ENCODE data around the gene DES.

The DES gene

DNA sequence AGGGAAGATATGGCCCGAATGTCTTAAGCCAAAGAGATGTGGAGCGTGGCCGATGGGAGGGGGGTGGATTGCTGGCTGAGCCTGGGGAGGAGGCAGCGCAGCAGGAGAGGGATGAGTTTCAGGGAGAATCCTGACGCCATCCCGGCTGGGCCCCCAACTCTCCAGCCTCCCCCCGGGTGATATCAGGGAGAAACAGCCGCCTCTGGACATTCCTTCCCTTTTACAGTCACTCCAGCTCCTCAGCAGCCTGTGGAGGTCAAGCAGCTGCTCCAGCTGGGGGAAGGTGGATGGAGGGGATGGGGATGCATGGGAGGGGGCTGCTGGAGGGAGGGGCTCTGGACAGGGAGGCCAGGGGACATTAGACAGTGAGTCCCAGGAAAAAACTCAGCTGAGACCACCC is 9.5 kb upstream of the DES start:
- no peak overlapping the region for H3K27ac ChIP-seq (ENCODE audit: low read depth, low read length, severe bottlenecking)
- 90 to 100% methylated on average over 4 of the region's 8 CpGs for WGBS, 2 experiments (ENCODE audit: insufficient coverage in 2 of 2)
- H3K4me1 ChIP-seq (ENCODE audit: control insufficient read depth, insufficient read depth, low read length, poor library complexity, severe bottlenecking): peaks cover 48% of the 10 kb centered on the region
- no peak overlapping the region for H3K4me3 ChIP-seq (ENCODE audit: extremely low read depth, insufficient read depth, low read length, poor library complexity, severe bottlenecking)
- peaks cover 9% of the 10 kb centered on the region for H3K9me3 ChIP-seq (ENCODE audit: control insufficient read depth, low read length)
- H3K36me3 ChIP-seq (ENCODE audit: control insufficient read depth, insufficient read depth, low read length): no peaks in the 10 kb centered on the region

DNA sequence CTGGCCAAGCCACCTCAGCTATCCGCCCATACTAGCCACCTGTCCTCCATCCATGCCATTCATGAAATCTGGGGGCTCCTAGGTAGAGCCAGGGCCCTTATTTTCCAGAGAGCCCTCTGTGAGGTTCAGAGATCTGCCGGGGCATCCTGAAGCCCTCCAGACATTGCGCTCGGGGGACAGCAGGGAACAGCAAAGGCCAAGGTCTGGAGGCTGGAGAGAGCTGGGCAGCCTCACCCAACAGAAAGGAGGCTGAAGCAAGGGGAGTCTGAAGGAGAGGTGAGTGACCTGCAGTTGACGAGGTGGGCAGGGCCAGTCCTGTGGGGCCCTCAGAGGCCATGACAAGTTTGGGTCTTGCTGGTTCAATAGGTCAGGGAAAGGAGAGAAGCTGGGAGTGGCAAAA is 8.6 kb upstream of the DES start:
- no peak overlapping the region for H3K4me3 ChIP-seq (ENCODE audit: extremely low read depth, insufficient read depth, low read length, poor library complexity, severe bottlenecking)
- peaks cover 9% of the 10 kb centered on the region for H3K9me3 ChIP-seq (ENCODE audit: control insufficient read depth, low read length)
- no peaks in the 10 kb centered on the region for H3K36me3 ChIP-seq (ENCODE audit: control insufficient read depth, insufficient read depth, low read length)
- peaks cover 38% of the 10 kb centered on the region for H3K4me1 ChIP-seq (ENCODE audit: control insufficient read depth, insufficient read depth, low read length, poor library complexity, severe bottlenecking)
- H3K27ac ChIP-seq (ENCODE audit: low read depth, low read length, severe bottlenecking): no peak overlapping the region
- WGBS, 2 experiments (ENCODE audit: insufficient coverage in 2 of 2): 93 to 100% methylated on average over 5 of the region's 5 CpGs

DNA sequence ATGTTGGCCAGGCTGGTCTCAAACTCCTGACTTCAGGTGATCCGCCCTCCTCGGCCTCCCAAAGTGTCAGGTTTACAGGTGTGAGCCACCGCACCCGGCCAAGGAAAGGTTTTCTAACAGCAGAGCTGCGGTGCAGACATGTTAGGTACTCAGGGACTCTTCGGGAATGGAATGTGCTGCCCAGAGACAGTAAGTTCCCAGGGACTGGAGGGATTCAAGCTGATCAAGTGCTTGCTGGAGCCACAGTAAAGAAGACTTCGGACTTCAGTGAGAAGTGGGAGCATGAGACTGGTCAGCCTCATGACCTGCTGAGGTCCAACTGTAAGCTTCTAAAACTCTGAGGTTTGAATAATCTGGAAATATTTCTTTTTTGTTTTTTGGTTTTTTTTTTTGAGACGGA is 7.8 kb upstream of the DES start:
- H3K4me3 ChIP-seq (ENCODE audit: extremely low read depth, insufficient read depth, low read length, poor library complexity, severe bottlenecking): no peak overlapping the region
- WGBS, 2 experiments (ENCODE audit: insufficient coverage in 2 of 2): 94 to 95% methylated on average over 7 of the region's 8 CpGs
- peaks cover 9% of the 10 kb centered on the region for H3K9me3 ChIP-seq (ENCODE audit: control insufficient read depth, low read length)
- H3K27ac ChIP-seq (ENCODE audit: low read depth, low read length, severe bottlenecking): no peak overlapping the region
- H3K4me1 ChIP-seq (ENCODE audit: control insufficient read depth, insufficient read depth, low read length, poor library complexity, severe bottlenecking): peaks cover 31% of the 10 kb centered on the region
- H3K36me3 ChIP-seq (ENCODE audit: control insufficient read depth, insufficient read depth, low read length): no peaks in the 10 kb centered on the region

DNA sequence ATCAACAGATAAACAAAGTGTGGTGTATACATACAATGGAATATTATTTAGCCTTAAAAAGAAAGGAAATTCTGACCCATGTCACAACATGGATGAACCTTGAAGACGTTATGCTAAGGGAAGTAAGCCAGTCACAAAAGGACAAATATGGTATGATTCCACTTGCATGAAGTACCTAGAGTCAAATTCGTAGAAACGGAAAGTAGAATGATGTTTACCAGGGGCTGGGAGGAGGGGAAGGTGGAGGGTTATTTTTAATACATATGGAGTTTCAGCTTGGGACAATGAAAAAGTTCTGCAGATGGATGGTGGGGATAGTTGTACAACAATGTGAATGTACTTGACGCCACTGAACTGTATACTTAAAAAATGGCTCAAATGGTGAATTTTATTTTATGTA is 3.3 kb upstream of the DES start:
- Histone ChIP-seq H3K9me3 (ENCODE audit: control insufficient read depth, low read length) (peaks cover 9% of the 10 kb centered on the region), H3K4me3 (ENCODE audit: extremely low read depth, insufficient read depth, low read length, poor library complexity, severe bottlenecking) (no peak overlapping the region), H3K27ac (ENCODE audit: low read depth, low read length, severe bottlenecking) (no peak overlapping the region), H3K4me1 (ENCODE audit: control insufficient read depth, insufficient read depth, low read length, poor library complexity, severe bottlenecking) (peaks cover 19% of the 10 kb centered on the region), H3K36me3 (ENCODE audit: control insufficient read depth, insufficient read depth, low read length) (no peaks in the 10 kb centered on the region)
- 89 to 100% methylated on average over 3 of the region's 4 CpGs for WGBS, 2 experiments (ENCODE audit: insufficient coverage in 2 of 2)

- no peak overlapping the region for H3K4me3 ChIP-seq (ENCODE audit: extremely low read depth, insufficient read depth, low read length, poor library complexity, severe bottlenecking)
- no peaks in the 10 kb centered on the region for H3K36me3 ChIP-seq (ENCODE audit: control insufficient read depth, insufficient read depth, low read length)
- WGBS, 2 experiments (ENCODE audit: insufficient coverage in 2 of 2): 71 to 93% methylated on average over 3 to 4 of the region's 5 CpGs
- peaks cover 19% of the 10 kb centered on the region for H3K4me1 ChIP-seq (ENCODE audit: control insufficient read depth, insufficient read depth, low read length, poor library complexity, severe bottlenecking)
- peaks cover 9% of the 10 kb centered on the region for H3K9me3 ChIP-seq (ENCODE audit: control insufficient read depth, low read length)
- no peak overlapping the region for H3K27ac ChIP-seq (ENCODE audit: low read depth, low read length, severe bottlenecking)
Observed at GRCh38 chr2:219415580-219416234, 2.5 kb upstream of the DES start.

GRCh38 chr2:219416235-219416602 is 2.0 kb upstream of the DES start:
- WGBS, 2 experiments (ENCODE audit: insufficient coverage in 2 of 2): 0 to 10% methylated on average over 1 of the region's 3 CpGs
- Histone ChIP-seq H3K9me3 (ENCODE audit: control insufficient read depth, low read length) (peaks cover 9% of the 10 kb centered on the region), H3K4me1 (ENCODE audit: control insufficient read depth, insufficient read depth, low read length, poor library complexity, severe bottlenecking) (peaks cover 19% of the 10 kb centered on the region), H3K27ac (ENCODE audit: low read depth, low read length, severe bottlenecking) (no peak overlapping the region), H3K36me3 (ENCODE audit: control insufficient read depth, insufficient read depth, low read length) (no peaks in the 10 kb centered on the region), H3K4me3 (ENCODE audit: extremely low read depth, insufficient read depth, low read length, poor library complexity, severe bottlenecking) (no peak overlapping the region)

- H3K36me3 ChIP-seq (ENCODE audit: control insufficient read depth, insufficient read depth, low read length): no peaks in the 10 kb centered on the region
- H3K4me1 ChIP-seq (ENCODE audit: control insufficient read depth, insufficient read depth, low read length, poor library complexity, severe bottlenecking): peaks cover 19% of the 10 kb centered on the region
- H3K4me3 ChIP-seq (ENCODE audit: extremely low read depth, insufficient read depth, low read length, poor library complexity, severe bottlenecking): no peak overlapping the region
- H3K27ac ChIP-seq (ENCODE audit: low read depth, low read length, severe bottlenecking): no peak overlapping the region
- H3K9me3 ChIP-seq (ENCODE audit: control insufficient read depth, low read length): peaks cover 4% of the 10 kb centered on the region
- WGBS, 2 experiments (ENCODE audit: insufficient coverage in 2 of 2): 83 to 90% methylated on average over 2 of the region's 4 CpGs
Observed at GRCh38 chr2:219416938-219417337, 1.2 kb upstream of the DES start.

DNA sequence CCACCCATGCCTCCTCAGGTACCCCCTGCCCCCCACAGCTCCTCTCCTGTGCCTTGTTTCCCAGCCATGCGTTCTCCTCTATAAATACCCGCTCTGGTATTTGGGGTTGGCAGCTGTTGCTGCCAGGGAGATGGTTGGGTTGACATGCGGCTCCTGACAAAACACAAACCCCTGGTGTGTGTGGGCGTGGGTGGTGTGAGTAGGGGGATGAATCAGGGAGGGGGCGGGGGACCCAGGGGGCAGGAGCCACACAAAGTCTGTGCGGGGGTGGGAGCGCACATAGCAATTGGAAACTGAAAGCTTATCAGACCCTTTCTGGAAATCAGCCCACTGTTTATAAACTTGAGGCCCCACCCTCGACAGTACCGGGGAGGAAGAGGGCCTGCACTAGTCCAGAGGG is 803 bp upstream of the DES start:
- no peaks in the 10 kb centered on the region for H3K36me3 ChIP-seq (ENCODE audit: control insufficient read depth, insufficient read depth, low read length)
- 78 to 92% methylated on average over 4 to 5 of the region's 9 CpGs for WGBS, 2 experiments (ENCODE audit: insufficient coverage in 2 of 2)
- peaks cover 3% of the 10 kb centered on the region for H3K9me3 ChIP-seq (ENCODE audit: control insufficient read depth, low read length)
- peaks cover 19% of the 10 kb centered on the region for H3K4me1 ChIP-seq (ENCODE audit: control insufficient read depth, insufficient read depth, low read length, poor library complexity, severe bottlenecking)
- no peak overlapping the region for H3K27ac ChIP-seq (ENCODE audit: low read depth, low read length, severe bottlenecking)
- no peak overlapping the region for H3K4me3 ChIP-seq (ENCODE audit: extremely low read depth, insufficient read depth, low read length, poor library complexity, severe bottlenecking)

DNA sequence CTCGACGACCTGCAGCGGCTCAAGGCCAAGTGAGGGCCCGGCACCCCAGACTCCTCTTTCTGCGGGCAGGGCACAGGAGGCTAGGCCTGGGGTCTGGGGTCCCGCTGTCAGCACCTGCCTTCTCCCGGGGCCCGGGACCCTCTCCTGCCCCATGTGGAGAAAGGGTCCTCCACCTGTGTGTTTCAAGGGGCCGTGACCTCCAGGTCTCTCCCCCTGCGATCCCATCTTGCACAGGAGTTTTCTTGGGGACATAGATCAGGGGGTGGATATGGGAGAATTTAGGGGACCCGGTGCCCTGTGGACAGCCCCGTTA is 791 bp downstream of the DES start:
- Histone ChIP-seq H3K36me3 (ENCODE audit: control insufficient read depth, insufficient read depth, low read length) (no peaks in the 10 kb centered on the region), H3K4me1 (ENCODE audit: control insufficient read depth, insufficient read depth, low read length, poor library complexity, severe bottlenecking) (peaks cover 19% of the 10 kb centered on the region), H3K9me3 (ENCODE audit: control insufficient read depth, low read length) (no peaks in the 10 kb centered on the region), H3K4me3 (ENCODE audit: extremely low read depth, insufficient read depth, low read length, poor library complexity, severe bottlenecking) (no peak overlapping the region), H3K27ac (ENCODE audit: low read depth, low read length, severe bottlenecking) (no peak overlapping the region)
- 92 to 96% methylated on average over 9 to 12 of the region's 12 CpGs for WGBS, 2 experiments (ENCODE audit: insufficient coverage in 2 of 2)

- H3K27ac ChIP-seq (ENCODE audit: low read depth, low read length, severe bottlenecking): no peak overlapping the region
- H3K9me3 ChIP-seq (ENCODE audit: control insufficient read depth, low read length): no peaks in the 10 kb centered on the region
- no peak overlapping the region for H3K4me3 ChIP-seq (ENCODE audit: extremely low read depth, insufficient read depth, low read length, poor library complexity, severe bottlenecking)
- H3K4me1 ChIP-seq (ENCODE audit: control insufficient read depth, insufficient read depth, low read length, poor library complexity, severe bottlenecking): peaks cover 19% of the 10 kb centered on the region
- 82 to 100% methylated on average over 4 to 7 of the region's 9 CpGs for WGBS, 2 experiments (ENCODE audit: insufficient coverage in 2 of 2)
- no peaks in the 10 kb centered on the region for H3K36me3 ChIP-seq (ENCODE audit: control insufficient read depth, insufficient read depth, low read length)
Observed at GRCh38 chr2:219419331-219420197, 1.4 kb downstream of the DES start.

GRCh38 chr2:219420687-219421086 is 2.5 kb downstream of the DES start:
- WGBS, 2 experiments (ENCODE audit: insufficient coverage in 2 of 2): 94 to 97% methylated on average over 8 of the region's 8 CpGs
- H3K36me3 ChIP-seq (ENCODE audit: control insufficient read depth, insufficient read depth, low read length): no peaks in the 10 kb centered on the region

More at GRCh38 chr2:219420687-219421086, 2.5 kb downstream of the DES start:
- Histone ChIP-seq H3K4me3 (ENCODE audit: extremely low read depth, insufficient read depth, low read length, poor library complexity, severe bottlenecking) (no peak overlapping the region), H3K4me1 (ENCODE audit: control insufficient read depth, insufficient read depth, low read length, poor library complexity, severe bottlenecking) (peaks cover 19% of the 10 kb centered on the region), H3K27ac (ENCODE audit: low read depth, low read length, severe bottlenecking) (no peak overlapping the region), H3K9me3 (ENCODE audit: control insufficient read depth, low read length) (no peaks in the 10 kb centered on the region)
